Fibroblast of skin of abdomen (primary cell): ENCODE data around the gene HS1BP3.
A peak's percentile ranks its signal among the peaks of the same experiment; 100 is the strongest.

ENCODE experiments used
- DNase-seq: peaks from one replicate; pipeline ENCODE4 v3.0.0-alpha.2; 2013

Gene HS1BP3

GRCh38 chr2:20629181-20629580, 21.7 kb downstream of the HS1BP3 start:
- no peak for DNase-seq

- no peak for DNase-seq
These were observed 23.1 kb downstream of the HS1BP3 start for GRCh38 chr2:20627712-20628380.

GRCh38 chr2:20626698-20627513, 24.0 kb downstream of the HS1BP3 start:
- DNase-seq: no peak

- DNase-seq: no peak
These were observed 24.6 kb downstream of the HS1BP3 start for GRCh38 chr2:20626392-20626697.

GRCh38 chr2:20625491-20626391, 25.2 kb downstream of the HS1BP3 start:
- DNase-seq: no peak

GRCh38 chr2:20624884-20625485, 25.9 kb downstream of the HS1BP3 start:
- no peak for DNase-seq

- DNase-seq: no peak
These were observed 26.6 kb downstream of the HS1BP3 start for GRCh38 chr2:20624156-20624883.

- no peak for DNase-seq
These were observed 27.1 kb downstream of the HS1BP3 start for GRCh38 chr2:20623741-20624155.

GRCh38 chr2:20623241-20623640, 27.7 kb downstream of the HS1BP3 start:
- no peak for DNase-seq

- DNase-seq: no peak
These were observed 28.2 kb downstream of the HS1BP3 start for GRCh38 chr2:20622731-20623130.

- no peak for DNase-seq
These were observed 28.6 kb downstream of the HS1BP3 start for GRCh38 chr2:20622296-20622686.

- DNase-seq: no peak
These were observed 29.3 kb downstream of the HS1BP3 start for GRCh38 chr2:20621366-20622295.

GRCh38 chr2:20620696-20621365, 30.1 kb downstream of the HS1BP3 start:
- no peak for DNase-seq

GRCh38 chr2:20620271-20620681, 30.6 kb downstream of the HS1BP3 start:
- DNase-seq: no peak

GRCh38 chr2:20619624-20620024, 31.3 kb downstream of the HS1BP3 start:
- DNase-seq: no peak

- DNase-seq: no peak
These were observed 31.9 kb downstream of the HS1BP3 start for GRCh38 chr2:20618886-20619521.

GRCh38 chr2:20618468-20618885, 32.4 kb downstream of the HS1BP3 start:
- DNase-seq: no peak

- peak; percentile 96 for DNase-seq
These were observed 32.9 kb downstream of the HS1BP3 start for GRCh38 chr2:20617892-20618467.

GRCh38 chr2:20617081-20617575, 33.8 kb downstream of the HS1BP3 start:
- no peak for DNase-seq
